GM19351 (cell line): ENCODE measurements around the gene SRP68.
"Not testable (repeated sequence)": the region's sequence is repeated elsewhere in the genome, so short reads cannot be mapped to it uniquely, and the experiment has no call there.

Source experiments
- ATAC-seq: cut with Tn5 transposase; IDR thresholded peaks from one replicate; pipeline ENCODE4 v1.9.1; 2021; ENCODE audit warnings: mild to moderate bottlenecking, moderate library complexity; ENCODE audit not compliant: unreplicated experiment

SRP68 gene

DNA sequence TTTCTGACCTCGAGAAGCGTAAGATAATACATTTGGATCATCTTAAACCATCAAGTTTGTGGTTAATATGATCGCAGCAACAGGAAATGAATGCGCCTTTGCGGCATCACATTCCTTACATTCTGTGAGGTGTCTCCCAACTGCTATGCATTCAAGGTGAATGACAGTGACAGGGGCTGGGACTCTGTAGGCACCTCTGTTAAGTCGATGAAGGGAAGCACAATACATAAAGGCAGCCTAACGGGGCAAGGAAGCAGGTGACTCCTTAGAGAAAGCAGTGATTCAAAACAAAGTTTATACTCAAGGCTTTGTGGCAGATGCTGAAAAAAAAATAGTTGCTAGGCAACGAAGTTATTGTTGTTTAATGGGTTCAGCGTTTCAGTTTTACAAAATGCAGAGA, 23.6 kb downstream of the SRP68 start:
- ATAC-seq: no peak

GRCh38 chr17:76048025-76048605, 24.2 kb downstream of the SRP68 start:
- ATAC-seq: no peak

DNA sequence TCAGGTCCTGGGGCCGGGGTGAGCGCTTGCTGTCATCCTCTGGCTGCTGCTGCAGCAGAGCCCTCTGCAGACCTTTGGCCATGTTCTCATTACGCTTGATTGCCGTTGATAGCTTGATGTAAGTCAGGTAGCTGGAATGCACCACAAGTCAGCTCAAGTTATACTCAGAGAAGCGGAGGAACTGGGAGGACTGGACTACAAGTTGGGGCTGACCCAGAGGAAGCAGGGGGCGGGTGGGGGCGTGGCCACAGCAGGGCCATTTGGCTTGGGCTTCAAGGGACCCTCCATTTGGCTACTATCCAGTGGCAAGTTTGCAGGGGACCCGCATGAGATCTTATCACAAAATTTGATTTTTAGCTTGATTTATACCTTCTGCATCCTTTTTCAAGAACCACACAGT, 26.3 kb downstream of the SRP68 start:
- no peak for ATAC-seq

GRCh38 chr17:76044475-76045007, 27.8 kb downstream of the SRP68 start:
- not testable (repeated sequence) for ATAC-seq

DNA sequence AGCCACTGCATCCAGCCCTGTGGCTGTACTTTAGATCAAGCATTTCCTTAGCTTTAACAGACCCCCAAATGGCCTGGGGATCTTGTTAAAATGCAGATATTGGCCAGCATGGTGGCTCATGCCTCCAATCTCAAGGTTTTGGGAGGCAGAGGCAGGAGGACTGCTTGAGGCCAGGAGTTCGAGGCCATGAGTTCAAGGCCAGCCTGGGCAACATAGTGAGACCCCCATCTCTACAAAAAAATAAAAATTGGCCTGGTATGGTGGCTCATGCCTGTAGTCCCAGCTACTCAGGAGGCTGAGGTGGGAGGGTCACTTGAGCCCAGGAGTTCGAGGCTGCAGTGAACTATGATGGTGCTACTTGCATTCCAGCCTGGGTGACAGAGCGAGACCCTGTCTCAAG, 29.4 kb downstream of the SRP68 start:
- not testable (repeated sequence) for ATAC-seq

GRCh38 chr17:76040376-76040775, 31.9 kb downstream of the SRP68 start:
- ATAC-seq: no peak

DNA sequence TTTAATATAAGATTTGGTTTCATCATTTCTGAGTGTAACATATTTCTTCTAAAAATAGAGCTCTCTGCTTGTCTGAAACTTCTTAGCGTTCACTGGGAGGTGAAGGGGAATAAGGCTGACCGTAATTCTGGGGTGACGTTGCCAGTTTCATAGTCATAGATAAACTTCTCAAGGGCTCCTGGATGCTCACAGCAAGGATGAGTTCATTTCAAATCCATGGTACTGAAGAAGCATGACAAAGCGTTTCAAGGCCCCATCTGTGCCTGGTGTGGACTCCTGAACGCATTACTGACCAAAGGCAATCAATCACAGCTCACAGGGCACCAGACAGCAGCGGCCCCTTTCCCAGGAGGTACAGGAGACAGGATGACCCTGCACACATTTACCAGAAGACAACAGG, 33.2 kb downstream of the SRP68 start:
- no peak for ATAC-seq

DNA sequence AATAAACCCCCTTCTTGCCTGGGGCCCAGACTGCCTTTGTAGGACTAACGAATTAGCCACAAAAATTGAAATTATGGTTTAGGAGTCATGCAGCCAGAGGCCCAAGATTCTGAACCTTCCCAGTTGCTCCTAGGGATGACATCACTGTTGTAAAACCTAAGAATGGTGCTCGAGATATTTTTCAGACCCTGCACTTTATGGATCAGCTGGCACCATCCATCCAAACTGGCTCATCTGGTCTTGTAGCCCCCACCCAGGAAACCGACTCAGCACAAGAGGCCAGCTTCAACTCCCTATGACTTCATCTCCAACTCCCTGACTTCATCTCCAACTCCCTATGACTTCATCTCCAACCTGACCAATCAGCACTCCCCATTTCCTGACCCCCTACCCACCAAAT, 34.3 kb downstream of the SRP68 start:
- no peak for ATAC-seq

DNA sequence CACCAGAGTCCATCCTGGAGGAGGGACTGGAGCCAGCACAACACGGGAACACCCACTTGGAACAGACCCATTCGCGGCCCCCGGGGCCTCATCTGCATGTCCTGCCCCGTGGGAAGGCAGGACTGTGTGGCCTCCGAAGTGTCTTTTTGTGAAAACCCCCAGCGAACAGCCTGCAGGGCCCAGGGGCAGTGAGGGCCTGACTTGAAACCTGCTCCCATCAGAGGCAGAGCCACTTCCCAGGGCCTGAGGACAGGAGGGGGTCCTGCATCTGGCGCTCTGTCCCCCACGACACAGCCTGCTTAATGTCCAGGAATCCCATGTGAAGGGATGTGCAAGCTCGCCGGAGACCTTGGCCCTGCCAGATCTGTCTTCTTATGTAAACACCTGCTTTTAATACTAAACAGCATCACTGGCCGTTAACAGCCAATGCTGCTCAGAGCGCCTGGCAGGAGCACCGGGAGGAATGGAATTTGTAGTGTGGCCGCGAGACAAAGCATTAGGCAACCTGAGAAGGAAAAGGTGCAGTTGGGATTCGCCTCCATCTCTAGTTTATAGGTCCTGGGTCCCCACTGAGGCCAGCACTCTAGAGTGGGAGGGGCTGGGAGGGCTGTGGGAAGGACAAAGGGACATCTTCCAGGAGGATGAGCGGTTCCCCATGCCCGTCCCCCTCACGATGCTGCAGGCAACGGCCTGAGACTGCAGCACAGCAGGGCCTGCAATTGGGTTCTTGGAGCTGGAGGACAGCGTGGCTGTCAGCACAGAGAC, 35.6 kb downstream of the SRP68 start:
- ATAC-seq: no peak

DNA sequence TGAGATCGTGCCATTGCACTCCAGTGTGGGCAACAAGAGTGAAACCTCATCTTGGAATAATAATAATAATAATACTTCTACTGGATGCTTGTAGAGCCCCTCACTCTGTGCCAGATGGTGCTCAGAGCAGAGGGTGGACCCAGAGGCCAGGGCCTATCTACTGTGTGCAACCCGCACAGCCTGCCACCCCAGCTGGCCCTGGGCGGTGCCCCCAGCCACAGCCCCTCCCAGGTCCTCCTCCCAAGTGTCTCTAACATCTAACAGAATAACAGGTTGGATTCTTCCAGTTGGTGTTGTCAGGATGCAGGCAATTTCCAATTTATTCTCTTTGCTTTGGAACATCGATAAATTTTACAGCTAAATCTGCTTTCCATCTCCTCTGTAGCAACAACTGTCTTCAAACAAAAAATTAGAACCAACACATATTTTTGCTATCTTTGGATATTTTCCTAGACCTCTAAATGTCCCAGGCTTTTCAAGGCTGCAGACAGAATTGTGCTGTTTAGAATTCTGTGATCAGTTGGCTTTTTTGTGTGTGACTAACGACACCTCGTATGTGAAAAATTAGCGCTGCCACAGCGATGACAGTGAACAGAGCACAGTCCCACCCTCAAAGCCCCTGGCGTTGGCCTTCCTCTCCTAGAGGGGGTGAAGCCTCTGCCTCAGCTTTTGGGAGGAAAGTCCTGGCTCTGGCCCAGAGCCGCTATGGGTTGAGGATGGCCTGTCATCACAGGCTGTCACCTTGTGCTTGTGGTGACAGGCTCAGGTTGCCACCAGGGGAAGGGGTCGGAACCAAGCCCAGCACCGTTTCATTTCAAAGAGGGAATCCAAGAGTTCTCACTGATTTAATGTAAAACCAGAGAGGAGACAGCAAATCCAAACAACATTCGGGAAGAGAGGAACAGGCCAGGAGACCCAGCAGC, 37.6 kb downstream of the SRP68 start:
- ATAC-seq: no peak

- no peak for ATAC-seq
Measured at GRCh38 chr17:76033139-76033538, 39.2 kb downstream of the SRP68 start.

DNA sequence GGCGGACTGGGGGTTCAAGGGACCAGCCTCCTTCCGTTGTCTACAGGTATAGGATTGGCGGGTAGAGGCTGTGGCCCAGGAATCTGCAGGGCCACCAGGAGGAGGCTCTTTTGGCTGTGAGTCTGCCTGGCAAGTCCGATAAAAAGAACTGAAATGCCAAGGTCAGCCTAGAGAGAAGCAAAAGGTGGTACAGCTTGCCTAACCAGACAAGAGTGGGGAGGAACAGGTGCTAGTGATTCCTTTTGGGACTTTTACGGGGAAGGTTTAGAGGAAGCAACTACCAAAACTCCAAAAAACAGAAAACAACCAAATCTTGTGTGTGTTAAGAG, 39.6 kb downstream of the SRP68 start:
- no peak for ATAC-seq

DNA sequence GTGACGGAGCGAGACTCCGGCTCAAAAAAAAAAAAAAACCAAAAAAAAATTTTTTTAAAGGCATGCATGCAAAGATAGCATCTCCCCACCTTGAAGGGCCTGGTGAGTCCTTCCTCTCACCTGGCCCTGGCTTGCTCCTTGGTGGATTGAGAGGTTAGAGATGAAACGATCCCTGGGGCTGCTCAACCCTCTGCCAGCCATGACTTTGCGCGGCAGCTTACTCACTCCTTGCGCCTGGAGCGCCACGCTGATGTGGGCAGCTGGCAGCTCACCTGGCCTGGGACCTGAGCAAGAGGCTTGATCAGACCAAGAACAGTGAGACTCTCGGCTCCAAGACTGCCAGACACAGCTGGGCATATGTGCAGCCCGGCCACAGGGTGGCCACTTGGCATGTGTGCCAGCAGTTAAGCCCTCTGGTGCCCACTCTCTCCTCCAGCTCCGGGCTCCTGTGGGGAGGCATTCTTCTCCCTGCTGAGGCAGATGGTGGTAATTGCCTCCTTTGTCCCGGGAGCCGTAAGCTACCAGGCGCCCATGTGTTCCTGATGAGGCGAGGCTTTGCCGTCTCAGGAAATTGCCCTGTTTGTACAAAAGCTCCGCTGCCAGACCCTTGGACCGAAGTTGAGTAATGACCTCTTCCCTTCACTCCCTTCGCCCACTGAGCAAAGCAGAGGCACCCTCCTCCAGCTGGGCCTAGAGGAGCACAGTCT, 40.1 kb downstream of the SRP68 start:
- no peak for ATAC-seq

DNA sequence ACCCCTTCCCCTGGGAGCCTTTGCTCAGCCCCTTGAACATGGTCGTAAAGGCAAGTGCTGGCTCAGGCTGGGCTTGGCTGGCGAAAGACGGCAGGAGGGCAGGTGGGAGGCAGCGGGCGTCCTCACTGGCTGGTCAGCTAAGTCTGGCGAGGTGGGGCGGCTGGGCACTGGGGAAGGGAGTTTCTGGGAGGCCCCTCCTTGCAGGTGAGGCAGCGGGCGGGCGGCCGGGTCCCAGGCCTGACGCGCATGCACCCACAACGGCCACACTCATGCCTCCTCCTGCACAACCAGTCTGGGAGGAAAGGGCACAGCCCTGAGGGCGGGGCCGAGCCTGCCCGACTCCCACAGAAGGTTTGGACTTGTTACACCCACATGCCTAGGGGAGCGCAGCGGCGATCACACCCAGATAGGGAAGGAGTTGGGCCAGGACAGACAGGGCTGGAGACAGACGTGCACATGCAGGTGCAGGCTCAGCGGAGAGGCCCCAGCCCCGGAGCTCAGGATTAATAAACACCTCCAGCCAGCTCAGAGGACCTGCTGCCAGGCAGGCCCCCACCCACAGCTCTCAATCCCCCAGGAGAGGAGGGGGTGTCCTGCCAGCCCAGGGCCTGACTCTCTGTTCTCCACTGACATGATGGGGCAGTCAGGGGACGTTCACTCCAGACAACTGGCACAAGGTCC, 45.0 kb downstream of the SRP68 start, which contains the start of gene EVPL:
Gene EVPL, minus strand, starts transcription at position 148 of the 681 bp plus-strand sequence. Its CDS starts 108 bp downstream, at position 40.
- ATAC-seq: no peak

GRCh38 chr17:76026714-76027158, 45.6 kb downstream of the SRP68 start:
- ATAC-seq: no peak

GRCh38 chr17:76025294-76025693, 47.0 kb downstream of the SRP68 start:
- no peak for ATAC-seq

DNA sequence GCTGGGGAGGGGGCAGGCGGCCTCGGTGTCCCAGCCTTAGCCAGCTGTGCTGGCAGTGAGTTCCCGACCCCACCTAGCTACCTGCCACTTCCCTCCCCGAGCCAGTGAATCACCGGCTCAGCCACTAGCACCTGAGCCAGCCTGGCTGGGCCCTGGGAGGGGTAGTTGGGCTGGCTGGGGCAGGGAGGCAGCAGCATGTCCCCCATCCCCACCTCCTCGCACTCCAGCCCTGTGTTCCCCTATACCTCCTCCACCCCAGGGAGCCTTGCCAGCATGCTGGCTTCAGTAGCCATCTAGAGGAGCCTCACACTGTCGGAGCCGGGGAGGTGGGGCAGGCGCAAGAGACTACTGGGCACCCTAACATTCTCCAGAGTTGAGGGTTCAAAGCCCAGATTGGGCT, 48.0 kb downstream of the SRP68 start:
- no peak for ATAC-seq

- ATAC-seq: no peak
Measured at GRCh38 chr17:76023900-76024237, 48.4 kb downstream of the SRP68 start.

DNA sequence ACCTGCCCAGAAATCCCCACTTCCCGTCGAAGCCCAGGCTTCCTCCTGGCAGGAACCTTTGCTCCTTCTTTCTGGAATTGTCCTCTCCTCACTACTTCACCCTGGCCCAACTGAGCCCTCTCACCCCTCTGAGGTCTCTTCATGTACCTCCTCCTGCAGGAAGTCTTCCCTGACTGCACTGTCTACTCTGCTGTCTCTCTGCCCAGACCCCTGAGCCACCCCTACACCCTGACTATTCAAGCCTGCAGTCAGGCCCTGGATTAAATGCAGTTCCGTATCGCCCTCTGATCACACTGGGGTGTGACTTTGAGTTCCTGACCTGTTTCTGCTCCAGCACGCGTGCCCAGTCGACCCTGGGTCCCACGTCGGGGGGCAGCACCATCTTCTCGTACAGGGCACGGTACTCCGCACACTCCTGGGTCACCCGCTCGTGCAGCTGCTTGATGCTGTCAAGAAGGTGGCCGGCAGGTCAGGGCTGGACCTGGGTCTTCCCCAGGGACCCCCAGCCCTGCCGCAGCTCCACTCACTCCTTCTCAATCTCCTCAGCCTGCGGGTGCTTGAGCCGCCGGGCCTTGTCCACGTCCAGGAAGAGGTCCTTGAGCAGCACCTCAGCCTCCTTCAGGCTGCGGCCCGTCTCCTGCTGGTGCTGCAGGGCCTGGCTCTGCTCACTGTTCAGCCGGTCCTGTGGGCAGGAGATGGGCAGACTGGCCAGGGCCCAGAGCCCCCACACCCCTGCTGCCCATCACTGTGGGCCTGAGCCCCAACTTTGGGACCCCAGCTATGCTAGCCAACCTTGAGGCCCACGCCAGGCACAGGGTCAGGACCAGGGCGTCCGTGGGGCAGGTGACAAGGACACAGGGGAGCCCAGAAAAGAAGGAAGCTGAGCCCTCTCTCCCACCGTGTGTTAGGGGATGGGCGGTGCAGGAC, 49.1 kb downstream of the SRP68 start:
- ATAC-seq: no peak
